B cell (primary cell): Measurements from ENCODE around the gene EVX1. TPM values are rescaled to one million over a fixed set of nuclear protein-coding genes. Genes with fewer than 3 reads are reported as not detected.

ENCODE experiments used
- ATAC-seq: fragments of 200-7000 bp; cut with Tn5 transposase; one replicate; pipeline ENCODE4 v1.10.0; 2021; ENCODE audit warnings: low read depth, mild to moderate bottlenecking, moderate number of reproducible peaks, moderate library complexity
- CTCF ChIA-PET: fragments of 350-600 bp; sonication (Branson Sonifier 250); formaldehyde crosslinking; loops from one replicate; lab custom pipeline; 2021; ENCODE audit warnings: antibody characterized with exemption, inconsistent platforms; lab: Charles Lee
- POLR2A ChIA-PET: fragments of 350-600 bp; sonication (Branson Sonifier 250); formaldehyde crosslinking; loops from one replicate; lab custom pipeline; 2021; ENCODE audit warnings: antibody characterized with exemption; lab: Charles Lee
- DNase-seq: peaks from one replicate; pipeline ENCODE4 v3.0.0; 2013
- H2AFZ ChIP-seq: 2 replicates; pipeline ENCODE4 v1.6.1; 2012; ENCODE audit warnings: mild to moderate bottlenecking, low read depth, low read length; ENCODE audit not compliant: insufficient read depth, poor library complexity, severe bottlenecking
- H3K27ac ChIP-seq, 2 donors: 1 replicate in 1 of 2; 2 replicates in 1 of 2; pipeline ENCODE4 v1.5.1; 2012 to 2013; ENCODE audit warnings: low read length in 2 of 2, mild to moderate bottlenecking in 2 of 2, moderate library complexity in 1 of 2
- H3K27me3 ChIP-seq, 4 experiments: fragments of 200-600 bp in 1 of 4; sonication (generic) in 1 of 4; replicated peaks in 1 of 4; 1 replicate in 2 of 4; 2 replicates in 2 of 4; pipeline versions ENCODE4 v1.6.1 to v1.7.0; 2013 to 2016; ENCODE audit warnings: low read length in 3 of 4, mild to moderate bottlenecking in 2 of 4, mixed read lengths in 1 of 4, moderate library complexity in 1 of 4; ENCODE audit not compliant: insufficient read depth in 4 of 4, control insufficient read depth in 3 of 4; ENCODE audit errors: control extremely low read depth in 1 of 4
- H3K36me3 ChIP-seq, 2 experiments: replicated peaks in 1 of 2; 1 replicate in 1 of 2; 2 replicates in 1 of 2; pipeline versions ENCODE4 v1.6.1 to v1.7.1; 2013; ENCODE audit warnings: low read length in 1 of 2; ENCODE audit not compliant: insufficient read depth in 2 of 2, control insufficient read depth in 1 of 2; ENCODE audit errors: control extremely low read depth in 1 of 2, extremely low read depth in 1 of 2
- H3K4me1 ChIP-seq, 2 donors: fragments of 200-600 bp in 1 of 2; sonication (generic) in 1 of 2; 1 replicate in 1 of 2; 2 replicates in 1 of 2; pipeline versions ENCODE4 v1.5.1 to v1.6.1; 2013 to 2017; ENCODE audit warnings: low read length in 2 of 2; ENCODE audit not compliant: control insufficient read depth in 2 of 2, insufficient read depth in 2 of 2
- H3K4me2 ChIP-seq: replicated peaks from 2 replicates; pipeline ENCODE3; 2012; ENCODE audit warnings: mild to moderate bottlenecking, low read depth, low read length; ENCODE audit not compliant: poor library complexity, severe bottlenecking
- H3K4me3 ChIP-seq, 5 experiments: fragments of 200-600 bp in 1 of 5; sonication (generic) in 1 of 5; 1 replicate in 3 of 5; 2 replicates in 2 of 5; pipeline versions ENCODE4 v1.5.1 to v1.7.0; 2011 to 2016; ENCODE audit warnings: low read length in 4 of 5, mild to moderate bottlenecking in 4 of 5, low read depth in 2 of 5, control low read depth in 1 of 5, moderate library complexity in 1 of 5; ENCODE audit not compliant: insufficient read depth in 1 of 5; ENCODE audit errors: control extremely low read depth in 1 of 5, extremely low read depth in 1 of 5
- H3K79me2 ChIP-seq: fragments of 200-600 bp; sonication (generic); one replicate; pipeline ENCODE4 v1.6.0; 2016; ENCODE audit warnings: low read length; ENCODE audit not compliant: control insufficient read depth, insufficient read depth
- H3K9ac ChIP-seq: fragments of 200-600 bp; sonication (generic); 2 replicates; pipeline ENCODE4 v1.6.1; 2017; ENCODE audit warnings: mild to moderate bottlenecking, low read length, moderate library complexity
- H3K9me3 ChIP-seq, 3 donors: one replicate each; pipeline versions ENCODE4 v1.6.1 to v1.7.1; 2013; ENCODE audit warnings: low read length in 2 of 3; ENCODE audit not compliant: control insufficient read depth in 2 of 3, insufficient read depth in 1 of 3; ENCODE audit errors: control extremely low read depth in 1 of 3
- H4K20me1 ChIP-seq: 2 replicates; pipeline ENCODE4 v1.6.0; 2012; ENCODE audit warnings: mild to moderate bottlenecking, low read length; ENCODE audit not compliant: insufficient read depth, control insufficient read depth, poor library complexity, severe bottlenecking
- H3K27ac Mint-ChIP-seq: one replicate; pipeline ENCODE4 v1.8.0; 2021; ENCODE audit warnings: mixed read lengths
- H3K27me3 Mint-ChIP-seq: one replicate; pipeline ENCODE4 v1.8.0; 2021; ENCODE audit warnings: mixed read lengths
- H3K4me1 Mint-ChIP-seq: one replicate; pipeline ENCODE4 v1.8.0; 2021; ENCODE audit warnings: mixed read lengths
- H3K4me3 Mint-ChIP-seq: one replicate; pipeline ENCODE4 v1.8.0; 2021; ENCODE audit warnings: mixed read lengths
- H3K9me3 Mint-ChIP-seq: one replicate; pipeline ENCODE4 v1.8.0; 2022; ENCODE audit warnings: mixed read lengths; ENCODE audit not compliant: insufficient read depth
- EZH2 ChIP-seq: IDR thresholded peaks from 2 replicates; pipeline ENCODE4 v1.6.1; 2012; ENCODE audit warnings: borderline replicate concordance, low read depth, mild to moderate bottlenecking, moderate library complexity, low read length; ENCODE audit not compliant: insufficient read depth, poor library complexity, severe bottlenecking
- WGBS: methylation state at CpG from one replicate; pipeline ENCODE4 v1.1.5; 2013; ENCODE audit warnings: missing lambda C conversion rate; ENCODE audit not compliant: insufficient coverage; 5-methylcytosine and 5-hydroxymethylcytosine counted together
- intact Hi-C: fragments of 100-400 bp; cut with micrococcal nuclease; formaldehyde crosslinking; loops from one replicate; pipeline ENCODE4 v1.10.0; 2022
- polyA plus RNA-seq: library from polyadenylated mRNA; depleted of rRNA; stranded (reverse); fragments of >200 nt; gene quantifications from 2 replicates; pipeline ENCODE4 v1.2.3, GENCODE V29; 2012
- total RNA-seq, 2 donors: library from RNA; stranded (reverse); fragments of 120-200 nt in 1 of 2; gene quantifications; 1 replicate in 1 of 2; 2 replicates in 1 of 2; pipeline versions ENCODE4 v1.2.3 to v1.2.4, GENCODE V29; 2013 to 2022
- TF ChIP-seq, protein P1 (sequence below): fragments of 200-600 bp; IDR thresholded peaks from one replicate; pipeline ENCODE4 v1.8.0; 2022; ENCODE audit warnings: antibody characterized with exemption, mild to moderate bottlenecking

The EVX1 gene
- total and polyA plus RNA-seq, 2 donors (not counting 1 experiment from before 2014, with no cell fraction given) = not detected

DNA sequence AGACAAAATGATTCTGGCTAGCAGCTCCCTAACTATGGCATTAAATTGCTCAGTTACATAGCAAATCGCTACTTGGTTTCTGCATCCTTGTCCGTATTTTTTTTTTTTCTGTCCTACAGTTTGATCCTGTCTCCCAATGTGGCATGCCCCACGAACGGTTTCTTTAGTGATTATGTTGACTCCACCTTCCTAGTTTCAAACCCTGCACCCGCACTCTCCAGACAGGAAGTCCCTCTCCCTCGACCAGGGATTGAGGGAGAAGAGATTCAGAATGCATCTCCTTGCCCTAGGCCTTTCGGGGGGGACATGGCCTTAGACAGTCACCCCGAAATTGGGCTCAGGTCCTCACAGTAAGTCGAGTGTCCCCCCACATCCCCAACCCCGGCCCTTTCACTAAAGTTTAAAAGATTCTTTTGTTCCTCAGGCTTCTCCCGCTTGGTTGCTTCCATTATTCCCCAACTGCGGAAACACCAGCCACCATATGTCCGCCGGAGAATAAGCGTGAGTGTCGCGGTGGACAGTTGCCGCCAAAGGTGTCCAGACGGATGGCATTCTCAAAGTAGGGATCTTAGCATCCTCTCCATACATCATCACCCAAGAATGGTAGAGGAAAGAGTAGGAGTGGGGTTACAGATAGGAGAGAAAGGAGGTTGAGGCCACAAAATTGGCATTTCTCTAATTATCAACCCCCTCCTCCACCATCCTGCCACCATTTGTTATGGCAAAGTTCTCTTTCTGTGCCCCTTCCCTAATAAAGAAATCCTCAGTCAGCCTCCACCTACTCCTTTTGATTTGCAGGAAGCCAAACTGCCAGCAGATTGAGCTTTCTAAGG is 7.3 kb downstream of the EVX1 start:
- CTCF ChIA-PET = interaction anchor here (0.6 to 1.4 kb wide), 4 partner anchors 11 to 1605 kb away, joined by 3 to 6 read pairs (median 4); no protein-coding TSS in a partner anchor
- Histone ChIP-seq H3K4me2 (no peak overlapping the region), H2AFZ (no peak overlapping the region), H3K27me3 (peaks cover 0 to 98% (median 81%) of the 10 kb centered on the region in 4 experiments), H3K9ac (no peak overlapping the region), H3K36me3 (no peaks in the 10 kb centered on the region), H4K20me1 (no peaks in the 10 kb centered on the region), H3K79me2 (no peaks in the 10 kb centered on the region), H3K4me1 (peaks cover 42 to 66% of the 10 kb centered on the region in 2 donors), H3K9me3 (peaks cover 0 to 62% (median 5%) of the 10 kb centered on the region in 3 donors), H3K27ac (no peak overlapping the region), H3K4me3 (no peak overlapping the region)
- H3K27ac Mint-ChIP-seq = no peak overlapping the region
- H3K9me3 Mint-ChIP-seq = no peaks in the 10 kb centered on the region
- ATAC-seq = no peak
- POLR2A ChIA-PET = interaction anchor here (0.7 kb wide), 1 partner anchor 13 kb away, joined by 3 read pairs; no protein-coding TSS in a partner anchor
- peak overlapping the region; percentile 18 for H3K4me3 Mint-ChIP-seq
- 12% methylated on average over 9 of the region's 19 CpGs for WGBS
- intact Hi-C loops = loop anchor here (2.0 kb wide), 1 partner anchor 39 kb away; no protein-coding TSS in a partner anchor
- DNase-seq = no peak
- H3K27me3 Mint-ChIP-seq = peaks cover 80% of the 10 kb centered on the region
- peaks cover 30% of the 10 kb centered on the region for H3K4me1 Mint-ChIP-seq
- TF ChIP-seq, protein P1, sequence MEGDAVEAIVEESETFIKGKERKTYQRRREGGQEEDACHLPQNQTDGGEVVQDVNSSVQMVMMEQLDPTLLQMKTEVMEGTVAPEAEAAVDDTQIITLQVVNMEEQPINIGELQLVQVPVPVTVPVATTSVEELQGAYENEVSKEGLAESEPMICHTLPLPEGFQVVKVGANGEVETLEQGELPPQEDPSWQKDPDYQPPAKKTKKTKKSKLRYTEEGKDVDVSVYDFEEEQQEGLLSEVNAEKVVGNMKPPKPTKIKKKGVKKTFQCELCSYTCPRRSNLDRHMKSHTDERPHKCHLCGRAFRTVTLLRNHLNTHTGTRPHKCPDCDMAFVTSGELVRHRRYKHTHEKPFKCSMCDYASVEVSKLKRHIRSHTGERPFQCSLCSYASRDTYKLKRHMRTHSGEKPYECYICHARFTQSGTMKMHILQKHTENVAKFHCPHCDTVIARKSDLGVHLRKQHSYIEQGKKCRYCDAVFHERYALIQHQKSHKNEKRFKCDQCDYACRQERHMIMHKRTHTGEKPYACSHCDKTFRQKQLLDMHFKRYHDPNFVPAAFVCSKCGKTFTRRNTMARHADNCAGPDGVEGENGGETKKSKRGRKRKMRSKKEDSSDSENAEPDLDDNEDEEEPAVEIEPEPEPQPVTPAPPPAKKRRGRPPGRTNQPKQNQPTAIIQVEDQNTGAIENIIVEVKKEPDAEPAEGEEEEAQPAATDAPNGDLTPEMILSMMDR = no peak
- no peak for TF ChIP-seq EZH2
